BE2C (cell line): ENCODE measurements around the gene TRIM59.
A peak's percentile ranks its signal among the peaks of the same experiment; 100 is the strongest.

Experiments
- DNase-seq: peaks from one replicate; pipeline ENCODE4 v3.0.0-alpha.2; 2020
- H3K27me3 ChIP-seq: fragments of 250-450 bp; sonication (Bioruptor Pico); 2 replicates; pipeline ENCODE4 v1.5.1; 2020; ENCODE audit warnings: mild to moderate bottlenecking
- H3K36me3 ChIP-seq: fragments of 250-450 bp; sonication (Bioruptor Pico); 2 replicates; pipeline ENCODE4 v1.5.1; 2020; ENCODE audit warnings: mild to moderate bottlenecking
- H3K4me1 ChIP-seq: fragments of 250-450 bp; sonication (Bioruptor Pico); 2 replicates; pipeline ENCODE4 v1.5.1; 2020
- H3K4me3 ChIP-seq: 2 replicates; pipeline ENCODE4 v1.5.1; 2011; ENCODE audit warnings: low read depth, low read length
- H3K9me3 ChIP-seq: fragments of 250-450 bp; sonication (Bioruptor Pico); 2 replicates; pipeline ENCODE4 v1.5.1; 2020
- TF ChIP-seq, protein P1 (sequence below): IDR thresholded peaks from 2 replicates; pipeline ENCODE4 v1.5.1; 2012; ENCODE audit warnings: mild to moderate bottlenecking, low read depth, low read length

The TRIM59 gene

DNA sequence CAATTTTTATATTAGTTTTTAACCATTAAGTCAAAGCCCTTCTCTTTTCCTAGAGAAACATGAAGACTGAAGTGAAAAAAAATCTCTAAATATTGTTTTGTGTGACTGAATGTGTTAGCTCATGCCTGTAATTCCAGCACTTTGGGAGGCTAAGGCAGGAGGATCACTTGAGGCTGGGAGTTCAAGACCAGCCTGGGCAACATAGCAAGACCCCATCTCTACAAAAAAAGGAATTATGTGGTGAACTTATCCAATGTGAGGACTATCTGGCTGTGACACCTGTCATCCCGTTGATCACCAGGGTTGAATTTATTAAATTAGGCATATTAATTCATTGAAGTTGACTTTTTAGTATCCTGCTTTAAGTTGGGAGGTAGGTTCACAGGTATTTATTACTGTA lies 37.1 kb downstream of the TRIM59 start:
- no peak overlapping the region for H3K4me3 ChIP-seq
- no peaks in the 10 kb centered on the region for H3K9me3 ChIP-seq
- no peaks in the 10 kb centered on the region for H3K27me3 ChIP-seq
- H3K36me3 ChIP-seq = peaks cover 85% of the 10 kb centered on the region
- no peaks in the 10 kb centered on the region; the same call in 1 of the 2 replicates for H3K4me1 ChIP-seq
- DNase-seq = no peak
- TF ChIP-seq, protein P1, sequence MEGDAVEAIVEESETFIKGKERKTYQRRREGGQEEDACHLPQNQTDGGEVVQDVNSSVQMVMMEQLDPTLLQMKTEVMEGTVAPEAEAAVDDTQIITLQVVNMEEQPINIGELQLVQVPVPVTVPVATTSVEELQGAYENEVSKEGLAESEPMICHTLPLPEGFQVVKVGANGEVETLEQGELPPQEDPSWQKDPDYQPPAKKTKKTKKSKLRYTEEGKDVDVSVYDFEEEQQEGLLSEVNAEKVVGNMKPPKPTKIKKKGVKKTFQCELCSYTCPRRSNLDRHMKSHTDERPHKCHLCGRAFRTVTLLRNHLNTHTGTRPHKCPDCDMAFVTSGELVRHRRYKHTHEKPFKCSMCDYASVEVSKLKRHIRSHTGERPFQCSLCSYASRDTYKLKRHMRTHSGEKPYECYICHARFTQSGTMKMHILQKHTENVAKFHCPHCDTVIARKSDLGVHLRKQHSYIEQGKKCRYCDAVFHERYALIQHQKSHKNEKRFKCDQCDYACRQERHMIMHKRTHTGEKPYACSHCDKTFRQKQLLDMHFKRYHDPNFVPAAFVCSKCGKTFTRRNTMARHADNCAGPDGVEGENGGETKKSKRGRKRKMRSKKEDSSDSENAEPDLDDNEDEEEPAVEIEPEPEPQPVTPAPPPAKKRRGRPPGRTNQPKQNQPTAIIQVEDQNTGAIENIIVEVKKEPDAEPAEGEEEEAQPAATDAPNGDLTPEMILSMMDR = no peak

DNA sequence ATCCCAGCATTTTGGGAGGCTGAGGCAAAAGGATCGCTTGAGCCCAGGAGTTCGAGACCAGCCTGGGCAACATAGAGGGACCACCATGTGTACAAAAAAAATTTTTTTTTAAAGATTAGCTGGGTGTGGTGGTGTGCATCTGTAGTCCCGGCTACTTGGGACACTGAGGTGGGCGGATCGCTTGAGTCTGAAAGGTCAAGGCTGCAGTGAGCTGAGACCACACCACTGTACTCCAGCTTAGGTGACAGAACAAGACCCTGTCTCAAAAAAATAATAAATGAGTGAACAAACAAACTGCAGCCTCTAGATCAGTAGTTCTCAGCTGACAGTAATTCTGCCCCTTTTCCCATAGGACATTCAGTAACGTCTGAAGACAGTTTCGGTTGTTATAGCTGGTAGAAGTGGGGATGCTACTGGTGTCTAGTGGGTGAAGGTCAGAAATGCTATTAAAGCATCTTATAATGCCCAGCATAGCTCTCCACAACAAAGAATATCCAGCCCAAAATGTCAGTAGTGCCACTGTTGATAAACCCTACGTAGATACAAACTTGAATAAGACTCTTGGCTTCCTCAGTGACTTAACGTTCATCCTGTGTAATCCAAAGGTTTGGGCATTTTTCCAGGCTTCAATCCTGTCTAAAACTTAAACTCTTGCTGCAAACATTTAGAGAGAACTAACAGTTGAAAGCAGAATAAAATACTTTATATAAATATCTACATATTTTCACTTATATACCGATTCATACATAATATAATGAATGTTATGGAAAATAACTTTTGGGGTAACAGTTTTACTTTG lies 39.6 kb downstream of the TRIM59 start:
- no peaks in the 10 kb centered on the region for H3K27me3 ChIP-seq
- H3K4me1 ChIP-seq = peaks cover 3% of the 10 kb centered on the region; the same call in 1 of the 2 replicates
- DNase-seq = no peak
- H3K36me3 ChIP-seq = peaks cover 85% of the 10 kb centered on the region
- H3K9me3 ChIP-seq = no peaks in the 10 kb centered on the region
- no peak overlapping the region for H3K4me3 ChIP-seq
- TF ChIP-seq, protein P1 = no peak

DNA sequence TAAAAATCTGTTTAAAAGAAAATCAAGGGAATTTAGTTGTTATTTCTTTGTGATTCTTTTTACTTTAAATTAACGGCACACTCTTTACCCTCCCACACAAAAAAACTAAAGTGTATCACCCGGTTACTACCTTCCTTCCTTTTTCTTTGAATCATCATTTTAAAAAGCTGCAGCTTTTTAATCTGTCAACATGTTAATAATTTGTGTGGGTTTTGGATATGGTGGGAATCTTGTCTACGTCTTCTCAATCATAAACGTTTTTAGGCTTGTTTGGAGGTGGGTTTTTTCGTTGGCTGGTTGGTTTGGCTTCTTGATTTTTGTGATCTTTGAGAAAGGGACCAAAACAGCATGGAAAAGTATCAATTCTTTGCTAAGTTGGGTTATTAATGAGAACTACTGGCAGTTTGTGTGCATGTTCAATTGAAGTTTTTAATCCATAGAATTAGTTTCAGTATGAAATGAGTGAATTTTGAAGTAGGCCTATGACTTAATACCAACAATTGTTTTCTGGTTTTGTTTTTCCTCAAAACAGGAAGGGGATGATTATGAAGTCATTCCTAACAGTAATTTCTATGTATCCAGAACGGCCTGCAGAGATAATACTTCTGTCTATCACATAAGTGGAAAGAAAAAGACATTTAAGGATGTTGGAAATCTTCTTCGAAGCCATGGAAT lies 45.7 kb downstream of the TRIM59 start:
- TF ChIP-seq, protein P1 = no peak
- no peaks in the 10 kb centered on the region for H3K27me3 ChIP-seq
- no peaks in the 10 kb centered on the region for H3K9me3 ChIP-seq
- H3K36me3 ChIP-seq = peaks cover 76% of the 10 kb centered on the region
- H3K4me3 ChIP-seq = peak overlapping the region; percentile 98
- no peak for DNase-seq
- peaks cover 3% of the 10 kb centered on the region; the same call in 1 of the 2 replicates for H3K4me1 ChIP-seq

DNA sequence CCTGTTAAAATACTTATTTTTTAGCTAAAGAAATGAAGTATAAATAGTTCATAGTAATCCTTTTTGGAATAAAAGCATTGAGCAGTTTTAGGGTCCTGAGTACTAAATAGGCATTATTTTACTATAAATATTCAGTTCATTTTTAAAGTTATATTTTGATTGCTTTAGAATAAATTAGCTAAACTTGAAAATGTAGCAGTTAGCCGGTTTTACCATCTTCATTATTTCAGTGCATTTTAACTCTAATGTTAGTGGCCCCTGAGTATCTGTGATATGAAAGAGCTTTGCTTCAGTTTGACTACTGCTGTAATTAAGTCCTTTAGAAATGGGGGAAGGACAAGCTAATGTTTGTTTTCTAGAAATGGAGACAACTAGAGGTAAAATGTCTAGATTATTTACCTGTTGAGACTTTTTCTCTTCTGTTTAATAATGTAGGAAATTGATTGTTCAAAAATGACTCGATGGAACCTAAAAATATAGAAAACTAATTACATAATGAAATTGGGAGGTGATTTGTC lies 46.5 kb downstream of the TRIM59 start:
- DNase-seq = no peak
- H3K27me3 ChIP-seq = no peaks in the 10 kb centered on the region
- TF ChIP-seq, protein P1 = no peak
- 0 out of 2 replicates have a peak, but pooled peaks cover 3% of the 10 kb centered on the region for H3K4me1 ChIP-seq
- peaks cover 69% of the 10 kb centered on the region for H3K36me3 ChIP-seq
- peak overlapping the region; percentile 98 for H3K4me3 ChIP-seq
- H3K9me3 ChIP-seq = no peaks in the 10 kb centered on the region

DNA sequence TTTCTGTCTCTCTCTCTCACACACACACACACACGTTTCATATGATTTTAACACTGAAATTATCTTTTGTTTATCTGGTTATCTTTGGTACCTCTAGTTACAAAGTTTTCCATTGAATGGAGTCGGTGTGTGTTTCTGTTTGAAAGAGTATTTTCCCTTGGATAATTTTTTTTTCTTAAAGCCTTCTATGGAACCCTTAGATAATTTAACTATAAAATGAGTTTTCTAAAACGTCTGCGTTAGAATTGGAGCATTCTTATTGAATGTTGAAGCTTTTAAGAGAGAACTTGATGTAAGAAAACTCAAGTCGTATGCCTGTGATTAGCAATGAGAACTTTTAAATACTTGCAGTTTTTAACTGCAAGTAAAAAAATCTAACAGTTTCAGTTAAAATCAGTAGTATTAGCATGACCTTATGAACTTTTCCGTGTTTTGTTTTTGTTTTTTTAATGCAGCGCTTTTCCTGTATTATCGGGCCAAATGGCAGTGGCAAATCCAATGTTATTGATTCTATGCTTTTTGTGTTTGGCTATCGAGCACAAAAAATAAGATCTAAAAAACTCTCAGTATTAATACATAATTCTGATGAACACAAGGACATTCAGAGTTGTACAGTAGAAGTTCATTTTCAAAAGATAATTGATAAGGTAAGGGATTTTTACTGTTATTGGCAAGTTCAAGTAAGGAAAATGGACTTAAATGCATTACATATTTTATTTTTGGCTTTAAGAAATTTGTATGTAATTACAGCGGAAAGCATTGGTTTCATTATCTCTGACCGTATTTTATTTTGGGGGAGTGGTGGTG lies 47.2 kb downstream of the TRIM59 start:
- Histone ChIP-seq H3K36me3 (peaks cover 62% of the 10 kb centered on the region), H3K4me3 (peak overlapping the region; percentile 98), H3K9me3 (no peaks in the 10 kb centered on the region), H3K27me3 (no peaks in the 10 kb centered on the region), H3K4me1 (0 out of 2 replicates have a peak, but pooled peaks cover 3% of the 10 kb centered on the region)
- TF ChIP-seq, protein P1 = no peak
- DNase-seq = no peak
